ENCODE data around the gene LEKR1. TPM values are rescaled to one million over a fixed set of nuclear protein-coding genes. Genes with fewer than 3 reads are reported as not detected.
"Not testable (repeated sequence)": the region's sequence is repeated elsewhere in the genome, so short reads cannot be mapped to it uniquely, and the experiment has no call there.

LEKR1 gene
- total RNA-seq, 2 donors from 2014 or later, result 0.99 to 1.3 TPM

DNA sequence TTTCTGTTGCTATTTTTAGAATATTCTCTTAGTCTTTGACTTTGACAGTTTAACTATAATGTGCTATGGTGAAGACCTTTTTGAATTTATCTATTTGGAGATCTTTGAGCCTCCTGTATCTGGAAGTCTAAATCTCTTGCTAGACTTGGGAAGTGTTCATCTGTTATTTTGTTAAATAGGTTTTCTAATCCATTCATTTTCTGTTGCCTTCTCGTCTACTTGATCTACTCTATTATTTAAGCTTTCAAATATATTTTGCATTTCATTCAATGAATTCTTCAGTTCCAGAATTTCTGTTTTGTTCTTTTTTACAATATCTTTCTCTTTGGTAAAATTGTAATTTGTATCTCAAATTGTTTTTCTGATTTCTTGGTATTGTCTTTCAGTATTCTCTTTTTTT lies 47.8 kb downstream of the LEKR1 start:
- DNase-seq (no peak), ATAC-seq (no peak)
- H3K27me3 ChIP-seq, result no peaks in the 10 kb centered on the region
- H3K4me3 ChIP-seq, result no peak overlapping the region
- no peaks in the 10 kb centered on the region for H3K36me3 ChIP-seq (replicated peaks in 1 of 2; ENCODE audit: insufficient read depth in 1 of 2, low read depth in 2 of 2)
- H3K9me3 ChIP-seq, result peaks cover 0 to 6% (median 0%) of the 10 kb centered on the region in 3 donors
- H3K4me1 ChIP-seq, result no peaks in the 10 kb centered on the region
- 84 to 90% methylated on average over 1 of the region's 1 CpG for WGBS, 2 donors
- no peak for TF ChIP-seq POLR2A (IDR thresholded peaks at IDR 0.05)
- TF ChIP-seq, protein P1, sequence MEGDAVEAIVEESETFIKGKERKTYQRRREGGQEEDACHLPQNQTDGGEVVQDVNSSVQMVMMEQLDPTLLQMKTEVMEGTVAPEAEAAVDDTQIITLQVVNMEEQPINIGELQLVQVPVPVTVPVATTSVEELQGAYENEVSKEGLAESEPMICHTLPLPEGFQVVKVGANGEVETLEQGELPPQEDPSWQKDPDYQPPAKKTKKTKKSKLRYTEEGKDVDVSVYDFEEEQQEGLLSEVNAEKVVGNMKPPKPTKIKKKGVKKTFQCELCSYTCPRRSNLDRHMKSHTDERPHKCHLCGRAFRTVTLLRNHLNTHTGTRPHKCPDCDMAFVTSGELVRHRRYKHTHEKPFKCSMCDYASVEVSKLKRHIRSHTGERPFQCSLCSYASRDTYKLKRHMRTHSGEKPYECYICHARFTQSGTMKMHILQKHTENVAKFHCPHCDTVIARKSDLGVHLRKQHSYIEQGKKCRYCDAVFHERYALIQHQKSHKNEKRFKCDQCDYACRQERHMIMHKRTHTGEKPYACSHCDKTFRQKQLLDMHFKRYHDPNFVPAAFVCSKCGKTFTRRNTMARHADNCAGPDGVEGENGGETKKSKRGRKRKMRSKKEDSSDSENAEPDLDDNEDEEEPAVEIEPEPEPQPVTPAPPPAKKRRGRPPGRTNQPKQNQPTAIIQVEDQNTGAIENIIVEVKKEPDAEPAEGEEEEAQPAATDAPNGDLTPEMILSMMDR (IDR thresholded peaks at IDR 0.05), result no peak
- H3K27ac ChIP-seq, result no peak overlapping the region
- intact Hi-C loops (cut with DNase I), result no loop called here

DNA sequence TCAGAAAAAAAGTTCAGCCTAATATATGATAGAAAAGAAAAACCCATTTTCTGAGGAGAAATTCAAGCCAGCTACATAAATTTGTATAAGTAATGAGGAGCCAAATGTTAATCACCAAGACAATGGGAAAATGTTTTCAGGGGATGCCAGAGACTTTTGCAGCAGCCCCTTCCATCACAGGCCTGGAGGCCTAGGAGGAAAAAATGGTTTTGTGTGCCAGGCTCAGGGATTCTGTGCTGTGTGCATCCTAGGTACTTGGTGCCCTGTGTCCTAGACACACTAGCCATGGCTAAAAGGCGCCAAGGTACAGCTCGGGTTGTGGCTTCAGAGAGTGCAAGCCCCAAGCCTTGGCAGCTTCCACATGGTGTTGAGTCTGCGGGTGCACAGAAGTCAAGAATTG lies 53.3 kb downstream of the LEKR1 start:
- WGBS, 2 donors, result 93 to 94% methylated on average over 3 of the region's 3 CpGs
- ATAC-seq; intact Hi-C loops (cut with DNase I): not testable (repeated sequence)

DNA sequence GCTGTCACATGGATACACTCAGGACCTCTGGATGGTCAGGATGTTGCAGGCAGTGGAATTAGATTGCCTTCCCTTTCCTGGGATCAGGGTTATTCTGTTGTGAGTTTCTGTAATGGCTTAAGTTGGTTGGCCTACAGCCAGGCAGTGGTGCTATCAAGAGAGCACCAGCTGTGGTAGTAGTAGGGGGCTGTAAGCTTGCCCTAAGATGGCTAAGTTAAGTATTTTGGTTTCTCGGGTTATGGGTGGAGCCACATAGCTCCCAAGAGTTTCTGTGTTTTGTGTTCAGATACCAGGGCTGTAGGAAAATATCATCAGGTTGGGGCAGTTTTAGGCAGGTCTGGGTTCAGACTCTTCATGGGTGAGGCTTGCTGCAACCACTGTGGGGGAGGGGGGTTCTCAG lies 59.6 kb downstream of the LEKR1 start:
- H3K27ac ChIP-seq, result no peak overlapping the region
- 75 to 100% methylated on average over 1 of the region's 1 CpG for WGBS, 2 donors
- ATAC-seq, result no peak
- H3K36me3 ChIP-seq (replicated peaks in 1 of 2; ENCODE audit: insufficient read depth in 1 of 2, low read depth in 2 of 2), result no peaks in the 10 kb centered on the region
- H3K9me3 ChIP-seq, result no peaks in the 10 kb centered on the region
- H3K4me1 ChIP-seq, result no peaks in the 10 kb centered on the region
- no peaks in the 10 kb centered on the region for H3K27me3 ChIP-seq
- intact Hi-C loops (cut with DNase I), result no loop called here
- H3K4me3 ChIP-seq, result no peak overlapping the region
- TF ChIP-seq, protein P1 (IDR thresholded peaks at IDR 0.05), result no peak
- no peak for TF ChIP-seq POLR2A (IDR thresholded peaks at IDR 0.05)
- DNase-seq, result no peak

More for the DNA sequence above, 53.3 kb downstream of the LEKR1 start:
- H3K4me3 ChIP-seq; H3K36me3 ChIP-seq (replicated peaks in 1 of 2; ENCODE audit: insufficient read depth in 1 of 2, low read depth in 2 of 2); H3K27me3 ChIP-seq; H3K9me3 ChIP-seq; H3K27ac ChIP-seq; DNase-seq; H3K4me1 ChIP-seq: not testable (repeated sequence)

DNA sequence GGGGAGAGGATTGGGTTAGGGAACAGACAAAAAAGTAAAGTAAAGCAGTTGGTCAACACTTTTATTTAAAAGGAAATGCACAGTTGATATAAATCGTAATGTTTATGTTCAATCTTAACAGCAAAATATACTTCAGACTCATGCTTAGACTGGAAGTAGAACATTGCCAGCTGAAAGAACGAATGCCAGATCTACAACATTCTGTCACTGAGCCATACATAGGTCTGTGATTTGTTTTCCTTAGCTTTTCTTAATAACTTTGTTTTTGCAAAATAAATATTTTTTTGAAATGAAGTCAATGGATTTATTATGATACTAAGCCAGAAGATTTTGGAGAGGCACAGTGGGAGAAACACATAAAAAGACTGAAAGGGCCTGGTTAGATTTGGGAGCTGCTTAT lies 62.0 kb downstream of the LEKR1 start:
- Histone ChIP-seq H3K36me3 (replicated peaks in 1 of 2; ENCODE audit: insufficient read depth in 1 of 2, low read depth in 2 of 2) (no peaks in the 10 kb centered on the region), H3K27me3 (no peaks in the 10 kb centered on the region), H3K27ac (no peak overlapping the region), H3K4me3 (no peak overlapping the region), H3K9me3 (no peaks in the 10 kb centered on the region), H3K4me1 (no peaks in the 10 kb centered on the region)
- TF ChIP-seq POLR2A (IDR thresholded peaks at IDR 0.05), result no peak
- TF ChIP-seq, protein P1 (IDR thresholded peaks at IDR 0.05), result no peak
- WGBS, 2 donors, result 51 to 62% methylated on average over 2 of the region's 2 CpGs
- intact Hi-C loops (cut with DNase I), result no loop called here
- DNase-seq (no peak), ATAC-seq (no peak)

- no peak overlapping the region for H3K27ac ChIP-seq
- no peak overlapping the region for H3K4me3 ChIP-seq
- intact Hi-C loops (cut with DNase I), result no loop called here
- ATAC-seq, result no peak
- no peak for DNase-seq
- 47 to 56% methylated on average over 1 of the region's 1 CpG for WGBS, 2 donors
- no peaks in the 10 kb centered on the region for H3K4me1 ChIP-seq
- TF ChIP-seq POLR2A (IDR thresholded peaks at IDR 0.05), result no peak
- TF ChIP-seq, protein P1 (IDR thresholded peaks at IDR 0.05), result no peak
- H3K9me3 ChIP-seq, result no peaks in the 10 kb centered on the region
- no peaks in the 10 kb centered on the region for H3K27me3 ChIP-seq
- no peaks in the 10 kb centered on the region for H3K36me3 ChIP-seq (replicated peaks in 1 of 2; ENCODE audit: insufficient read depth in 1 of 2, low read depth in 2 of 2)
These were observed 62.4 kb downstream of the LEKR1 start for GRCh38 chr3:156888576-156888975.
